ENCODE data around the gene DCAKD.

Gene DCAKD

GRCh38 chr17:45051060-45051719 lies at the start of gene DCAKD:
Gene DCAKD (minus strand): TSS chr17:45051632. CDS start chr17:45034885, 16,747 bp downstream.
- DNase-seq (ENCODE audit: low read depth in 2 of 2) = peak; percentile 65 to 77

GRCh38 chr17:45098869-45099616 lies 47.6 kb upstream of the DCAKD start:
- DNase-seq (ENCODE audit: low read depth in 2 of 2) = peak; percentile 48

GRCh38 chr17:45098081-45098868 lies 46.8 kb upstream of the DCAKD start:
- DNase-seq (ENCODE audit: low read depth in 2 of 2) = no peak

- DNase-seq (ENCODE audit: low read depth in 2 of 2) = no peak
These were observed 45.5 kb upstream of the DCAKD start for GRCh38 chr17:45096926-45097325.

GRCh38 chr17:45096141-45096540 lies 44.7 kb upstream of the DCAKD start:
- DNase-seq (ENCODE audit: low read depth in 2 of 2) = no peak

- DNase-seq (ENCODE audit: low read depth in 2 of 2) = no peak
These were observed 42.1 kb upstream of the DCAKD start for GRCh38 chr17:45093444-45094110.

GRCh38 chr17:45092911-45093430 lies 41.5 kb upstream of the DCAKD start:
- no peak for DNase-seq (ENCODE audit: low read depth in 2 of 2)

GRCh38 chr17:45091778-45092425 lies 40.5 kb upstream of the DCAKD start:
- DNase-seq (ENCODE audit: low read depth in 2 of 2) = no peak

GRCh38 chr17:45090711-45091110 lies 39.3 kb upstream of the DCAKD start:
- DNase-seq (ENCODE audit: low read depth in 2 of 2) = no peak

- no peak for DNase-seq (ENCODE audit: low read depth in 2 of 2)
These were observed 37.3 kb upstream of the DCAKD start for GRCh38 chr17:45088741-45089140.

- DNase-seq (ENCODE audit: low read depth in 2 of 2) = no peak
These were observed 36.5 kb upstream of the DCAKD start for GRCh38 chr17:45087978-45088377.

GRCh38 chr17:45087504-45087975 lies 36.1 kb upstream of the DCAKD start:
- DNase-seq (ENCODE audit: low read depth in 2 of 2) = no peak

- DNase-seq (ENCODE audit: low read depth in 2 of 2) = no peak
These were observed 35.6 kb upstream of the DCAKD start for GRCh38 chr17:45086865-45087503.

GRCh38 chr17:45086391-45086790 lies 35.0 kb upstream of the DCAKD start:
- DNase-seq (ENCODE audit: low read depth in 2 of 2) = no peak

- no peak for DNase-seq (ENCODE audit: low read depth in 2 of 2)
These were observed 29.7 kb upstream of the DCAKD start for GRCh38 chr17:45081047-45081703.

GRCh38 chr17:45077643-45078042 lies 26.2 kb upstream of the DCAKD start:
- no peak for DNase-seq (ENCODE audit: low read depth in 2 of 2)

- no peak for DNase-seq (ENCODE audit: low read depth in 2 of 2)
These were observed 22.1 kb upstream of the DCAKD start for GRCh38 chr17:45073414-45074070.

GRCh38 chr17:45070809-45071208 lies 19.4 kb upstream of the DCAKD start:
- DNase-seq (ENCODE audit: low read depth in 2 of 2) = no peak

GRCh38 chr17:45070001-45070400 lies 18.6 kb upstream of the DCAKD start:
- no peak for DNase-seq (ENCODE audit: low read depth in 2 of 2)

GRCh38 chr17:45067637-45068036 lies 16.2 kb upstream of the DCAKD start:
- no peak for DNase-seq (ENCODE audit: low read depth in 2 of 2)
